ENCODE data around the gene PPRC1.

PPRC1 gene

GRCh38 chr10:102102421-102102820 lies 30.4 kb upstream of the PPRC1 start:
- Histone ChIP-seq H3K9me3 (ENCODE audit: insufficient read depth, low read length) (no peaks in the 10 kb centered on the region), H3K79me2 (ENCODE audit: insufficient read depth, low read length) (no peaks in the 10 kb centered on the region), H3K27me3 (ENCODE audit: low read length) (no peaks in the 10 kb centered on the region), H3F3A (ENCODE audit: insufficient read depth) (no peaks in the 10 kb centered on the region), H4K20me1 (ENCODE audit: low read depth, low read length) (no peaks in the 10 kb centered on the region), H3K4me2 (ENCODE audit: low read depth, low read length, poor library complexity, severe bottlenecking) (no peak overlapping the region), H3K36me3 (ENCODE audit: low read length) (no peaks in the 10 kb centered on the region), H3K4me3 (ENCODE audit: insufficient read depth, low read length, poor library complexity, severe bottlenecking) (no peak overlapping the region), H2AFZ (ENCODE audit: low read depth, low read length, severe bottlenecking) (no peak overlapping the region), H3K27ac (ENCODE audit: low read depth, low read length) (no peak overlapping the region), H3K9me2 (replicated peaks; ENCODE audit: insufficient read depth, low read length) (no peaks in the 10 kb centered on the region), H3K9ac (ENCODE audit: low read length) (no peak overlapping the region)
- no peak for TF ChIP-seq EZH2phosphoT487 (conservative IDR thresholded peaks at IDR 0.05; ENCODE audit: low read length)
- TF ChIP-seq, protein P1, sequence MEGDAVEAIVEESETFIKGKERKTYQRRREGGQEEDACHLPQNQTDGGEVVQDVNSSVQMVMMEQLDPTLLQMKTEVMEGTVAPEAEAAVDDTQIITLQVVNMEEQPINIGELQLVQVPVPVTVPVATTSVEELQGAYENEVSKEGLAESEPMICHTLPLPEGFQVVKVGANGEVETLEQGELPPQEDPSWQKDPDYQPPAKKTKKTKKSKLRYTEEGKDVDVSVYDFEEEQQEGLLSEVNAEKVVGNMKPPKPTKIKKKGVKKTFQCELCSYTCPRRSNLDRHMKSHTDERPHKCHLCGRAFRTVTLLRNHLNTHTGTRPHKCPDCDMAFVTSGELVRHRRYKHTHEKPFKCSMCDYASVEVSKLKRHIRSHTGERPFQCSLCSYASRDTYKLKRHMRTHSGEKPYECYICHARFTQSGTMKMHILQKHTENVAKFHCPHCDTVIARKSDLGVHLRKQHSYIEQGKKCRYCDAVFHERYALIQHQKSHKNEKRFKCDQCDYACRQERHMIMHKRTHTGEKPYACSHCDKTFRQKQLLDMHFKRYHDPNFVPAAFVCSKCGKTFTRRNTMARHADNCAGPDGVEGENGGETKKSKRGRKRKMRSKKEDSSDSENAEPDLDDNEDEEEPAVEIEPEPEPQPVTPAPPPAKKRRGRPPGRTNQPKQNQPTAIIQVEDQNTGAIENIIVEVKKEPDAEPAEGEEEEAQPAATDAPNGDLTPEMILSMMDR (IDR thresholded peaks at IDR 0.05; ENCODE audit: insufficient read depth, low read length, poor library complexity, severe bottlenecking): no peak

GRCh38 chr10:102106998-102107397 lies 25.8 kb upstream of the PPRC1 start:
- no peaks in the 10 kb centered on the region for H4K20me1 ChIP-seq (ENCODE audit: low read depth, low read length)
- H3K27me3 ChIP-seq (ENCODE audit: low read length): no peaks in the 10 kb centered on the region
- TF ChIP-seq, protein P1 (IDR thresholded peaks at IDR 0.05; ENCODE audit: insufficient read depth, low read length, poor library complexity, severe bottlenecking): no peak
- no peak for TF ChIP-seq EZH2phosphoT487 (conservative IDR thresholded peaks at IDR 0.05; ENCODE audit: low read length)
- no peaks in the 10 kb centered on the region for H3K9me3 ChIP-seq (ENCODE audit: insufficient read depth, low read length)
- H3K36me3 ChIP-seq (ENCODE audit: low read length): no peaks in the 10 kb centered on the region
- peaks cover 3% of the 10 kb centered on the region; the same call in 1 of the 2 replicates for H3K79me2 ChIP-seq (ENCODE audit: insufficient read depth, low read length)
- H3K9me2 ChIP-seq (replicated peaks; ENCODE audit: insufficient read depth, low read length): no peaks in the 10 kb centered on the region
- no peak overlapping the region for H3K4me2 ChIP-seq (ENCODE audit: low read depth, low read length, poor library complexity, severe bottlenecking)
- no peak overlapping the region for H3K9ac ChIP-seq (ENCODE audit: low read length)
- H3F3A ChIP-seq (ENCODE audit: insufficient read depth): no peaks in the 10 kb centered on the region
- H2AFZ ChIP-seq (ENCODE audit: low read depth, low read length, severe bottlenecking): no peak overlapping the region
- no peak overlapping the region for H3K4me3 ChIP-seq (ENCODE audit: insufficient read depth, low read length, poor library complexity, severe bottlenecking)
- no peak overlapping the region for H3K27ac ChIP-seq (ENCODE audit: low read depth, low read length)

DNA sequence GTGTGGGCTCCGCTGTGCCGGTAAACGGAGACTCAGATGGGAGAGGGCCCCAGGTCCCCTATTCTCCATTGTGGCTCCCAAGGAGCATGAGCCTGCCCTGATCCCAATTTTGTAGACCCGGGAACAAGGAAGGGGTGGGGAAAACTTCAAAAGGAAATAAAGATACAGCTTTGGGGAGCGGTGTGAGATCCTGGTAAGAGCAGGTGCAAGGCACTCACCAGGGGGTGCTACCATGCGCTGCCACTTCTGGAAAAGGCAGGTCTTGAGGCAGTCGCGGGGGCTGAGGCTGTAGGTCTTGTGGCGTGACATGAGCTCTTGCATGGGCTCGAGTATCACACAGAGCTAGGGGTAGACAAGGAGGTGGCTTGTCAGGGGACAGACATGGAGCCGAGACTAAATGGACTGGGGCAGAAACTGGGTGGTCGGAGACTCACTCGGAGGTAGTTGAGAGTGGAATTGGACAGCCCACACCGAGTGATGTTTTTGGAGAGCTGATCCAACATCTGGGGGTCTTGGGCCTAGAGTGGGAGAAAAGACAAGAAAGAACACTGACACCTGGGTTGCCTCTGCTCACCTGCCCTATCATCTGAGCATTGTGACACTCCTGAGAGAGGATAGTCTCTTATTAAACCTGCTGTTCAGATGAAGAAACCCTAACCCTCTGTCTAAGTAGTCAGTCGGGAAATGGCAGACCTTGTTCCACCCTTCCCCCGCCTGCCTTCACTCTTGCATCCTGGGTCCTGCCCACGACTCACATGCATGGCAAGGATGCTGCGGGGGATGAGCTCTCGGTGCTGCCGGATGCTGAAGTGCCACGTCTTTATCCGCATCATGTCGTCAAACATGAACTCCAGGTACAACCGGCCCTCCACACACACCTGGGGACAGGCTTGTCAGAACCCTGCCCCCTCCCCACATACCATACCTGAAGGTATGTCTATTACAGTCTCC lies 23.4 kb upstream of the PPRC1 start:
- Histone ChIP-seq H4K20me1 (ENCODE audit: low read depth, low read length) (no peaks in the 10 kb centered on the region; the same call in 1 of the 2 replicates), H3K79me2 (ENCODE audit: insufficient read depth, low read length) (peaks cover 26% of the 10 kb centered on the region), H3K9ac (ENCODE audit: low read length) (no peak overlapping the region), H3K4me3 (ENCODE audit: insufficient read depth, low read length, poor library complexity, severe bottlenecking) (no peak overlapping the region), H3K36me3 (ENCODE audit: low read length) (no peaks in the 10 kb centered on the region), H3K27me3 (ENCODE audit: low read length) (no peaks in the 10 kb centered on the region), H3K4me2 (ENCODE audit: low read depth, low read length, poor library complexity, severe bottlenecking) (no peak overlapping the region), H3F3A (ENCODE audit: insufficient read depth) (no peaks in the 10 kb centered on the region), H2AFZ (ENCODE audit: low read depth, low read length, severe bottlenecking) (no peak overlapping the region), H3K27ac (ENCODE audit: low read depth, low read length) (no peak overlapping the region), H3K9me2 (replicated peaks; ENCODE audit: insufficient read depth, low read length) (no peaks in the 10 kb centered on the region), H3K9me3 (ENCODE audit: insufficient read depth, low read length) (no peaks in the 10 kb centered on the region)
- TF ChIP-seq, protein P1 (IDR thresholded peaks at IDR 0.05; ENCODE audit: insufficient read depth, low read length, poor library complexity, severe bottlenecking): no peak
- no peak for TF ChIP-seq EZH2phosphoT487 (conservative IDR thresholded peaks at IDR 0.05; ENCODE audit: low read length)
